Measurements from ENCODE around the gene KRTAP24-1. TPM values are rescaled to one million over a fixed set of nuclear protein-coding genes. Genes with fewer than 3 reads are reported as not detected.

The KRTAP24-1 gene
- total and polyA plus RNA-seq, 2 of the 13 experiments (the other 11 are each of a cell fraction or from before 2014, with no cell fraction given), result not detected

GRCh38 chr21:30234050-30234449 is 48.7 kb downstream of the KRTAP24-1 start (continued):
- TF ChIP-seq TOE1 (CRISPR knock-in tag; IDR thresholded peaks at IDR 0.05) (no peak), ZNF784 (CRISPR knock-in tag; IDR thresholded peaks at IDR 0.05; ENCODE audit: borderline replicate concordance) (no peak), RBM39 (IDR thresholded peaks at IDR 0.05; ENCODE audit: low read depth, low read length, poor library complexity, severe bottlenecking) (no peak), TFDP2 (CRISPR knock-in tag; IDR thresholded peaks at IDR 0.05) (no peak), GATAD1 (CRISPR knock-in tag; IDR thresholded peaks at IDR 0.05) (no peak), MNT (IDR thresholded peaks at IDR 0.05) (no peak)

GRCh38 chr21:30233228-30234020 is 49.3 kb downstream of the KRTAP24-1 start:
- DNase-seq (ENCODE audit: low spot score) (no peak), ATAC-seq (no peak), FAIRE-seq (no peak)
- intact Hi-C loops (cut with micrococcal nuclease; ENCODE audit: unreplicated experiment) (no loop called here), in situ Hi-C loops (cut with HindIII; ENCODE audit: extremely low pct_ligation_motif_present, low pct_unique_long_range_greater_than_20kb) (no loop called here)
- Histone ChIP-seq H2AFZ (ENCODE audit: low read length) (no peak overlapping the region), H3K9me3 (ENCODE audit: low read length) (peaks cover 83% of the 10 kb centered on the region), H3K79me2 (ENCODE audit: insufficient read depth, low read length) (no peaks in the 10 kb centered on the region), H3K4me3 (replicated peaks in 1 of 3; ENCODE audit: insufficient read depth in 1 of 3, low read depth in 2 of 3, low read length in 3 of 3) (no peak overlapping the region), H4K20me1 (ENCODE audit: insufficient read depth, low read length) (no peaks in the 10 kb centered on the region), H3K4me2 (ENCODE audit: low read depth, low read length) (no peak overlapping the region), H3K4me1 (ENCODE audit: insufficient read depth, low read length) (no peaks in the 10 kb centered on the region), H3K36me3 (replicated peaks in 1 of 2; ENCODE audit: control insufficient read depth in 1 of 2, insufficient read depth in 2 of 2, low read length in 2 of 2) (no peaks in the 10 kb centered on the region), H3K27ac (ENCODE audit: extremely low read length, insufficient read depth, low read length) (no peak overlapping the region), H3K9ac (ENCODE audit: insufficient read depth, low read depth, low read length) (no peak overlapping the region), H3K27me3 (ENCODE audit: control insufficient read depth in 1 of 2, insufficient read depth in 2 of 2, low read length in 2 of 2) (no peaks in the 10 kb centered on the region)
- ChIA-PET CTCF (ENCODE audit: low intra/inter-chr PET ratio, low total read pairs) (no interaction called here), POLR2A (no interaction called here)
- BruUV-seq (replicated peaks), result no TSS peak
- 12% methylated on average over 2 of the region's 2 CpGs for WGBS (ENCODE audit: low lambda C conversion rate)
- TF ChIP-seq ZNF652 (CRISPR knock-in tag; IDR thresholded peaks at IDR 0.05; ENCODE audit: borderline replicate concordance, low read depth) (no peak), ZBTB25 (CRISPR knock-in tag; IDR thresholded peaks at IDR 0.05) (no peak), ATM (IDR thresholded peaks at IDR 0.05; ENCODE audit: borderline replicate concordance) (no peak), MIER3 (CRISPR knock-in tag; IDR thresholded peaks at IDR 0.05; ENCODE audit: borderline replicate concordance) (no peak), MTERF4 (CRISPR knock-in tag; IDR thresholded peaks at IDR 0.05) (no peak), ZNF639 (CRISPR knock-in tag; conservative IDR thresholded peaks at IDR 0.05) (no peak), ZNF530 (CRISPR knock-in tag; IDR thresholded peaks at IDR 0.05; ENCODE audit: low read depth) (no peak), SRSF9 (IDR thresholded peaks at IDR 0.05; ENCODE audit: borderline replicate concordance, insufficient read depth, low read depth, low read length, poor library complexity, severe bottlenecking) (no peak)
